HG03159 (cell line): ENCODE data around the gene DESI2.

Experiments used
- ATAC-seq: cut with Tn5 transposase; IDR thresholded peaks from one replicate; pipeline ENCODE4 v1.9.1; 2021; ENCODE audit warnings: mild to moderate bottlenecking, moderate library complexity; ENCODE audit not compliant: unreplicated experiment

DESI2 gene

GRCh38 chr1:244749230-244750016 is 96.5 kb downstream of the DESI2 start:
- no peak for ATAC-seq

GRCh38 chr1:244751271-244751895 is 98.5 kb downstream of the DESI2 start:
- ATAC-seq: no peak

GRCh38 chr1:244755673-244756072 is 102.7 kb downstream of the DESI2 start:
- no peak for ATAC-seq

GRCh38 chr1:244757091-244757939 is 104.4 kb downstream of the DESI2 start:
- no peak for ATAC-seq
